GM13976 (cell line): ENCODE measurements around the gene TBC1D19.

Source experiments
- DNase-seq: peaks from one replicate; pipeline ENCODE4 v3.0.0; 2012; ENCODE audit warnings: low spot score
- in situ Hi-C: fragments of 300-500 bp; cut with MboI; formaldehyde crosslinking; loops from one replicate; pipeline ENCODE4 v1.12.0; 2022; ENCODE audit warnings: low sequenced_read_pairs, mixed read lengths, inconsistent platforms; ENCODE audit not compliant: unreplicated experiment
- TF ChIP-seq, protein P1 (sequence below): IDR thresholded peaks from 2 replicates; pipeline ENCODE4 v1.5.1; 2012; ENCODE audit warnings: borderline replicate concordance, mild to moderate bottlenecking; ENCODE audit not compliant: insufficient read depth; ENCODE audit errors: extremely low read depth, missing control alignments, control extremely low read depth

Gene TBC1D19

GRCh38 chr4:26751004-26751403 lies 167.1 kb downstream of the TBC1D19 start:
- TF ChIP-seq, protein P1, sequence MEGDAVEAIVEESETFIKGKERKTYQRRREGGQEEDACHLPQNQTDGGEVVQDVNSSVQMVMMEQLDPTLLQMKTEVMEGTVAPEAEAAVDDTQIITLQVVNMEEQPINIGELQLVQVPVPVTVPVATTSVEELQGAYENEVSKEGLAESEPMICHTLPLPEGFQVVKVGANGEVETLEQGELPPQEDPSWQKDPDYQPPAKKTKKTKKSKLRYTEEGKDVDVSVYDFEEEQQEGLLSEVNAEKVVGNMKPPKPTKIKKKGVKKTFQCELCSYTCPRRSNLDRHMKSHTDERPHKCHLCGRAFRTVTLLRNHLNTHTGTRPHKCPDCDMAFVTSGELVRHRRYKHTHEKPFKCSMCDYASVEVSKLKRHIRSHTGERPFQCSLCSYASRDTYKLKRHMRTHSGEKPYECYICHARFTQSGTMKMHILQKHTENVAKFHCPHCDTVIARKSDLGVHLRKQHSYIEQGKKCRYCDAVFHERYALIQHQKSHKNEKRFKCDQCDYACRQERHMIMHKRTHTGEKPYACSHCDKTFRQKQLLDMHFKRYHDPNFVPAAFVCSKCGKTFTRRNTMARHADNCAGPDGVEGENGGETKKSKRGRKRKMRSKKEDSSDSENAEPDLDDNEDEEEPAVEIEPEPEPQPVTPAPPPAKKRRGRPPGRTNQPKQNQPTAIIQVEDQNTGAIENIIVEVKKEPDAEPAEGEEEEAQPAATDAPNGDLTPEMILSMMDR = no peak
- no peak for DNase-seq
- in situ Hi-C loops = no loop called here

DNA sequence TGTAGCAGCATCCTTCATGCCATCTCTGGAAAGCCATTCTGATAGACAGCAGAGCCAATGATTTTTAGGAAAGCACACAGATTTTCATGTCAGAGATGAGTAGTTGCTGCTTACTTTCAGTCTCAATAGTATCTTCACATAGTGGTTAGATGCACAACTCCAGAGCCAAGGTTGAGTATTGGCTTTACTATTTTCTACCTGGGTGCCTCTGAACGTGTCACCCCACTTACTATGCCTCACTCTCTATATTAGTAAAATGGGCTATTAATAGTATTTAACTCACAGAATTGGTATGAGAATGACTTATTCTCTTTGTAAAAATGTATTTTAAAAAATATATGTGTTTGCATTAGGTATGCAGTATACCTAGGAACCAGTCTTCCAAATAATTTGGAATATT lies 168.0 kb downstream of the TBC1D19 start:
- TF ChIP-seq, protein P1 = no peak
- peak; percentile 11 for DNase-seq
- in situ Hi-C loops = no loop called here

DNA sequence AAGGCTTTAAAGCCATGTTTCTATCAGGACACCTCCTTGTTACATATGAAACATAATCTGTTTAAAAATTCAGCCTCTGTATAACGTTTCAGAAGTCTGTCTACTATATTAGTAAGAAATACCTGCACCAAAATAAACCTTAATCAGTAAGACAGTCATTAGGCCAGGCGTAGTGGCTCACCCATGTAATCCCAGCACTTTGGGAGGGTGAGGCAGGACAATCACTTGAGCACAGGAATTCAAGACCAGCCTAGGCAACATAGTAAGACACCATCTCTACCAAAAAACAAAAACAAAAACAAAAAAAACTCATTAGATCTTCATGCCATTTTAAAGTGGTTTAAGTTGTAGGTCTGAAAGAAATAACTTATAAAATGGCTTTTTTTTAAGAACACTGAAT lies 169.3 kb downstream of the TBC1D19 start:
- TF ChIP-seq, protein P1 = no peak
- in situ Hi-C loops = no loop called here
- DNase-seq = no peak

GRCh38 chr4:26753617-26754016 lies 169.7 kb downstream of the TBC1D19 start:
- no peak for DNase-seq
- TF ChIP-seq, protein P1 = no peak
- in situ Hi-C loops = no loop called here

DNA sequence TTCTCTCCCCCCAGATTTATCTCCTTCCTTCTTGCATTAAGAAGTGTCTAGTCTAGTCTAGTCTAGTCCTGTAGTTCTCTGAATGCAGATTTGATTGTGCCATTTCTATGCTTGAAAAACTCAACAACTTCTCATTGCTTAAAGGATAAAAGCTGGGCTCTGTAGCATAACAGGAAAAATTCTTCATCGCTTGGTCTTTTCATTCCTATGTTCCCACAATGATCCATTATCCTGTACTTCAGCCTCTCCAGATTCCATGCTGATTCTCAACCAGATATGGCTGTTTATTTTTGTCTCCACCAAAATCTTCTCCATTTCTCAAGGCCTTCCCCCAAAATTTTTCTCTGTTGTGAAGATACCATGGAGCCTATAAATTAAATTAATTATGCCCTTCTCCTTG lies 173.9 kb downstream of the TBC1D19 start:
- in situ Hi-C loops = no loop called here
- no peak for DNase-seq
- TF ChIP-seq, protein P1 = no peak

DNA sequence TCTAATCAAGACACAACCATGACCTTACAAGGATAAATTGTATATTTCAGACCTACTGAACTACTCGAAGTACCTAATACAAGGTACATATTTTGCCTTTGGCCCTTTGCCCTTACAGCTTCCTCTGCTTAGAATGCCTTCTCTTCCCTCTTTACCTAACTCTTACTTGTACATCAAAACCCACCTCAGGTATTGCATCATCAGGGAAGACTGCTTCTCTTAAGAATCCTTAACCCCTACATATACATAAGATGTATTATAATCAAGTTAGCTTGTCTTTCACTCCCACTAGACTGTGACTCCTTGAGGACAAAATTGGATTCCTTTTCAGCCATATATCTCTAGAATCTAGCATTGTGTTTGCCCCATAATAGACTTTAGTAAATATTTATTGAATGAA lies 175.0 kb downstream of the TBC1D19 start:
- in situ Hi-C loops = no loop called here
- TF ChIP-seq, protein P1 = no peak
- DNase-seq = no peak

- in situ Hi-C loops = no loop called here
- DNase-seq = no peak
- TF ChIP-seq, protein P1 = no peak
Measured at GRCh38 chr4:26762650-26763049, 178.8 kb downstream of the TBC1D19 start.
